HEK293 (cell line): ENCODE data around the gene CRTC1.
A peak's percentile ranks its signal among the peaks of the same experiment; 100 is the strongest.
"Not testable (repeated sequence)": the region's sequence is repeated elsewhere in the genome, so short reads cannot be mapped to it uniquely, and the experiment has no call there.

Source experiments
- CTCF ChIA-PET: fragments of 350-600 bp; formaldehyde crosslinking; extraction: SDS; loops from one replicate; lab custom pipeline; 2021; ENCODE audit warnings: antibody characterized with exemption; lab: Yijun Ruan, JAX
- POLR2A ChIA-PET: fragments of 300-600 bp; formaldehyde crosslinking; extraction: SDS; loops from one replicate; lab custom pipeline; 2020; ENCODE audit warnings: antibody characterized with exemption, inconsistent platforms; lab: Yijun Ruan, JAX
- H3K27ac ChIP-seq: fragments of 200-500 bp; sonication (Bioruptor generic); 2 replicates; pipeline ENCODE4 v1.5.1; 2014; ENCODE audit warnings: low read depth, low read length, control low read depth, inconsistent platforms; ENCODE audit errors: extremely low read depth
- H3K36me3 ChIP-seq, 2 experiments: fragments of 200-500 bp in 1 of 2; sonication (Bioruptor generic) in 1 of 2; 1 replicate in 1 of 2; 2 replicates in 1 of 2; pipeline ENCODE4 v1.5.1; 2014 to 2017; ENCODE audit warnings: inconsistent platforms in 2 of 2, low read length in 2 of 2; ENCODE audit not compliant: control insufficient read depth in 2 of 2, insufficient read depth in 1 of 2
- H3K4me1 ChIP-seq: fragments of 200-500 bp; sonication (Bioruptor generic); 2 replicates; pipeline ENCODE4 v1.5.1; 2014; ENCODE audit warnings: mild to moderate bottlenecking, low read length, inconsistent platforms; ENCODE audit not compliant: control insufficient read depth, insufficient read depth
- H3K4me3 ChIP-seq: 2 replicates; pipeline ENCODE4 v1.5.1; 2011; ENCODE audit warnings: low read depth, mild to moderate bottlenecking, control low read depth, low read length, moderate library complexity
- H3K9me3 ChIP-seq: fragments of 200-500 bp; sonication (Bioruptor generic); 2 replicates; pipeline ENCODE4 v1.5.1; 2014; ENCODE audit warnings: low read depth, low read length, inconsistent platforms; ENCODE audit not compliant: control insufficient read depth, insufficient read depth
- BCL11A ChIP-seq: fragments of 450-650 bp; formaldehyde crosslinking; IDR thresholded peaks from 2 replicates; pipeline ENCODE4 v1.5.1; 2016; ENCODE audit warnings: low read depth, missing biosample characterization, missing genetic modification characterization
- HOXC10 ChIP-seq: sonication (generic); formaldehyde crosslinking; IDR thresholded peaks from 2 replicates; pipeline ENCODE4 v1.8.1; 2023; ENCODE audit warnings: mild to moderate bottlenecking, missing genetic modification reagents
- REPIN1 ChIP-seq: fragments of 450-650 bp; formaldehyde crosslinking; IDR thresholded peaks from 2 replicates; pipeline ENCODE4 v1.5.1; 2017; ENCODE audit warnings: missing biosample characterization, missing genetic modification characterization, low read depth
- SCRT1 ChIP-seq: fragments of 450-650 bp; formaldehyde crosslinking; IDR thresholded peaks from 2 replicates; pipeline ENCODE4 v1.5.1; 2016; ENCODE audit warnings: missing biosample characterization, missing genetic modification characterization, borderline replicate concordance
- YY1 ChIP-seq: fragments of 450-650 bp; formaldehyde crosslinking; IDR thresholded peaks from 2 replicates; pipeline ENCODE4 v1.5.1; 2018; ENCODE audit warnings: missing biosample characterization, missing genetic modification characterization
- ZBTB1 ChIP-seq: fragments of 450-650 bp; formaldehyde crosslinking; IDR thresholded peaks from 2 replicates; pipeline ENCODE4 v1.5.1; 2016; ENCODE audit warnings: missing biosample characterization, missing genetic modification characterization
- ZNF10 ChIP-seq: fragments of 450-650 bp; formaldehyde crosslinking; IDR thresholded peaks from 2 replicates; pipeline ENCODE4 v1.5.1; 2017; ENCODE audit warnings: missing biosample characterization, missing genetic modification characterization
- ZNF174 ChIP-seq: fragments of 450-650 bp; formaldehyde crosslinking; IDR thresholded peaks from 2 replicates; pipeline ENCODE4 v1.5.0; 2017; ENCODE audit warnings: missing biosample characterization, mild to moderate bottlenecking, missing genetic modification characterization
- ZNF341 ChIP-seq: fragments of 450-650 bp; formaldehyde crosslinking; IDR thresholded peaks from 2 replicates; pipeline ENCODE4; 2016; ENCODE audit warnings: low read depth, missing biosample characterization, missing genetic modification characterization
- ZNF366 ChIP-seq: fragments of 450-650 bp; formaldehyde crosslinking; conservative IDR thresholded peaks from 2 replicates; pipeline ENCODE4 v1.5.1; 2016; ENCODE audit warnings: missing biosample characterization, missing genetic modification characterization
- ZNF404 ChIP-seq: fragments of 450-650 bp; formaldehyde crosslinking; IDR thresholded peaks from 2 replicates; pipeline ENCODE4 v1.5.1; 2017; ENCODE audit warnings: missing biosample characterization, missing genetic modification characterization
- ZNF596 ChIP-seq: fragments of 450-650 bp; IDR thresholded peaks from 2 replicates; pipeline ENCODE4 v1.5.0; 2018; ENCODE audit warnings: missing biosample characterization, mild to moderate bottlenecking, missing genetic modification characterization, moderate library complexity
- ZNF670 ChIP-seq: fragments of 450-650 bp; formaldehyde crosslinking; IDR thresholded peaks from 2 replicates; pipeline ENCODE4 v1.5.1; 2016; ENCODE audit warnings: missing biosample characterization, missing genetic modification characterization, low read depth
- ZNF768 ChIP-seq: fragments of 450-650 bp; formaldehyde crosslinking; IDR thresholded peaks from 2 replicates; pipeline ENCODE4 v1.5.1; 2018; ENCODE audit warnings: missing biosample characterization, mild to moderate bottlenecking, missing genetic modification characterization
- ZNF776 ChIP-seq: fragments of 450-650 bp; formaldehyde crosslinking; IDR thresholded peaks from 2 replicates; pipeline ENCODE4 v1.5.0; 2017; ENCODE audit warnings: missing biosample characterization, missing genetic modification characterization, borderline replicate concordance
- ZSCAN30 ChIP-seq: fragments of 450-650 bp; IDR thresholded peaks from 2 replicates; pipeline ENCODE4 v1.5.1; 2018; ENCODE audit warnings: missing biosample characterization, mild to moderate bottlenecking, missing genetic modification characterization, moderate library complexity
- TF ChIP-seq, protein P1 (sequence below): fragments of 450-650 bp; formaldehyde crosslinking; IDR thresholded peaks from 2 replicates; pipeline ENCODE4 v1.5.1; 2017; ENCODE audit warnings: missing biosample characterization, missing genetic modification characterization
- TF ChIP-seq, protein P2 (sequence below): fragments of 450-650 bp; formaldehyde crosslinking; IDR thresholded peaks from 2 replicates; pipeline ENCODE4 v1.5.1; 2016; ENCODE audit warnings: missing biosample characterization, missing genetic modification characterization, low read depth
- TF ChIP-seq, protein P3 (sequence below): fragments of 450-650 bp; formaldehyde crosslinking; IDR thresholded peaks from 2 replicates; pipeline ENCODE4 v1.5.1; 2017; ENCODE audit warnings: missing biosample characterization, missing genetic modification characterization
- TF ChIP-seq, protein P4 (sequence below): fragments of 450-650 bp; formaldehyde crosslinking; IDR thresholded peaks from 2 replicates; pipeline ENCODE4 v1.5.1; 2017; ENCODE audit warnings: missing biosample characterization, missing genetic modification characterization

The CRTC1 gene

DNA sequence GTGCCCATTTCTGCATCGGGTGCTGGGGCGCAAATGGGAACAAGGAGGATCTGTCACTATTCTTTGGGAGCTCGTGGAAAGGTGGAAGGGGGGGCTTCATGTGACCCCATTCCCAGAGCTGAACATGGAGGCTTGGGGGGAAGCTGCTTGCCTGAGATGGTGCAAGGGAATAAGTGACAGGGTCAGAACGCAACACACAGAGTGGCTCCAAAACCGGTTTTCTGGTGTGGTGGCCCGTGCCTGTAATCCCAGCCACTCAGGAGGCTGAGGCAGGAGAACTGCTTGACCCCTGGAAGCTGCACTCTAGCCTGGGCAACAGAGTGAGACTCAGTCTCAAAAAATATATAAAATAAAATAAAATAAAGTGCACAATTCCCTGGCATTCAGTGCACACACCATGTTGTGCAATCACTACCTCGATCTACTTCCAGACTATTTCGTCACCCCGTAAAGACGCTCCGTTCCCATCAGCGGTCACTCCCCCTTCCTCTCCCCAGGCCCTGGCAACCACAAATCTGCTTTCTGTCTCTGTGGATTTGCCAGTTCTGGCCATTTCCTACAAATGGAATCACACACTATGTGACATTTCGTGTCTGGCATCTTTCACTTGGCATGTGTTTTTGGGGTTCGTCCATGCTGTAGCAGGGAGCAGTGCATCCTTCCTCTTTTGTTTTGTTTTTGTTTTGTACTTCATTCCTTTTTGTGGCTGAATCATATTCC is 125.8 kb downstream of the CRTC1 start:
- ChIA-PET POLR2A (no interaction called here), CTCF (no interaction called here)
- Histone ChIP-seq H3K4me1 (no peaks in the 10 kb centered on the region), H3K9me3 (no peaks in the 10 kb centered on the region), H3K36me3 (no peaks in the 10 kb centered on the region), H3K4me3 (no peak overlapping the region), H3K27ac (no peak overlapping the region)
- TF ChIP-seq ZNF366 (tag by site-specific recombination), result no peak
- TF ChIP-seq ZNF341 (tag by site-specific recombination), result peak; percentile 66

DNA sequence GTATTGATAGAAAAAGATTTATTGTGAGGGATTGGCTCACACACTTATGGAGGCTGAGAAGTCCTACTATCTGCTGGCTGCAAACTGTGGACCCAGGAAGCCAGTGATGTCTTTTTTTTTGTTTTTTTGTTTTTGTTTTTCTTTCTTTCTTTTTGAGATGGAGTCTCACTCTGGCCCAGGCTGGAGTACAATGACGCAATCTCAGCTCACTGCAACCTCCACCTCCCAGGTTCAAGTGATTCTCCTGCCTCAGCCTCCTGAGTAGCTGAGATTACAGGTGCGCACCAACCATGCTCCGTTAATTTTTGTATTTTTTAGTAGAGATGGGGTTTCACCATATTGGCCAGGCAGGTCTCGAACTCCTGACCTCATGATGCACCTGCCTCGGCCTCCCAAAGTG is 128.2 kb downstream of the CRTC1 start:
- H3K4me1 ChIP-seq, H3K36me3 ChIP-seq, H3K4me3 ChIP-seq, H3K27ac ChIP-seq, H3K9me3 ChIP-seq, POLR2A ChIA-PET: not testable (repeated sequence)
- CTCF ChIA-PET, result interaction anchor here (0.6 to 1.4 kb wide), 3 partner anchors 12 to 35 kb away, joined by 3 to 6 read pairs (median 4); no protein-coding TSS in a partner anchor

DNA sequence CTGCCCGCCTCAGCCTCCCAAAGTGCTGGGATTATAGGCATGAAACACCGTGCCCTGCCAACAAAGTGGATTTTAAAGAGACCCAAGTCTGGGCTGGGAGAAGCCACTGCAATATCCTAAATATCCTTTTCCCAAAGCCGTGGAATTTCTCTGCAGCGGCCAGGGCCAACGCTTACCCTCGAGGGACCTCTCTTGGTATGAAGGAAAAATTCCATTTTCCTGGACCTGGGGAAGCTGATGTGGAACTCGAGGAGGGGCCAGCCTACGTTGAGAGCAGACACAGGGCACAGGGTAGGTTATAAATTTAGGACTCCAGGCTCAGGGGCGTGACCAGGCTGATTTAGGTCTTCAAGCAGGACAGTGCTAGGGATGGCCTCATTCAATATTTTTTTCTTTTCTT is 130.6 kb downstream of the CRTC1 start:
- POLR2A ChIA-PET, result no interaction called here
- CTCF ChIA-PET, result interaction anchor here (0.6 to 1.5 kb wide), 3 partner anchors 33 to 461 kb away, joined by 3 to 6 read pairs (median 3); no protein-coding TSS in a partner anchor

DNA sequence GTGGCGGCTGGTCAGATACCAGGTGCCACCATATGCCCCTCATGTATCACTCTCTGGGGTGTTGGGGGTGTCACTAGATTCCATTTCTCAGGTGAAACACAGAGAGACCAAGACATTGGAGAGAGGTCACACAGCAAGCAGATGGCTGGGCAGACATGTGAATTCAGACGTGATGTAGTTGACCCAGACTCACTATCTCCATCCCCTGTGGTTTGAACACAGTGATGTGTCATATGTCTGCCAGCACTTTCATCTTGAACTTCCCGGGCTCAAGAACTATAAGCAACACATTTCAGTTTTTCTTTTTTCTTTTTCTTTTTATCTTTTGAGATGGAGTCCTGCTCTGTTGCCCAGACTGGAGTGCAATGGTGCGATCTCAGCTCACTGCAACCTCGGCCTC is 132.2 kb downstream of the CRTC1 start:
- TF ChIP-seq, protein P1, sequence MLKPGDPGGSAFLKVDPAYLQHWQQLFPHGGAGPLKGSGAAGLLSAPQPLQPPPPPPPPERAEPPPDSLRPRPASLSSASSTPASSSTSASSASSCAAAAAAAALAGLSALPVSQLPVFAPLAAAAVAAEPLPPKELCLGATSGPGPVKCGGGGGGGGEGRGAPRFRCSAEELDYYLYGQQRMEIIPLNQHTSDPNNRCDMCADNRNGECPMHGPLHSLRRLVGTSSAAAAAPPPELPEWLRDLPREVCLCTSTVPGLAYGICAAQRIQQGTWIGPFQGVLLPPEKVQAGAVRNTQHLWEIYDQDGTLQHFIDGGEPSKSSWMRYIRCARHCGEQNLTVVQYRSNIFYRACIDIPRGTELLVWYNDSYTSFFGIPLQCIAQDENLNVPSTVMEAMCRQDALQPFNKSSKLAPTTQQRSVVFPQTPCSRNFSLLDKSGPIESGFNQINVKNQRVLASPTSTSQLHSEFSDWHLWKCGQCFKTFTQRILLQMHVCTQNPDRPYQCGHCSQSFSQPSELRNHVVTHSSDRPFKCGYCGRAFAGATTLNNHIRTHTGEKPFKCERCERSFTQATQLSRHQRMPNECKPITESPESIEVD (tag by site-specific recombination), result no peak
- TF ChIP-seq YY1 (no peak), HOXC10 (CRISPR knock-in tag) (no peak), BCL11A (tag by site-specific recombination) (no peak), ZBTB1 (tag by site-specific recombination) (no peak), ZNF341 (tag by site-specific recombination) (no peak), ZNF404 (no peak), ZNF768 (tag by site-specific recombination) (peak; percentile 33; the same call in 1 of the 2 replicates)
- TF ChIP-seq, protein P2, sequence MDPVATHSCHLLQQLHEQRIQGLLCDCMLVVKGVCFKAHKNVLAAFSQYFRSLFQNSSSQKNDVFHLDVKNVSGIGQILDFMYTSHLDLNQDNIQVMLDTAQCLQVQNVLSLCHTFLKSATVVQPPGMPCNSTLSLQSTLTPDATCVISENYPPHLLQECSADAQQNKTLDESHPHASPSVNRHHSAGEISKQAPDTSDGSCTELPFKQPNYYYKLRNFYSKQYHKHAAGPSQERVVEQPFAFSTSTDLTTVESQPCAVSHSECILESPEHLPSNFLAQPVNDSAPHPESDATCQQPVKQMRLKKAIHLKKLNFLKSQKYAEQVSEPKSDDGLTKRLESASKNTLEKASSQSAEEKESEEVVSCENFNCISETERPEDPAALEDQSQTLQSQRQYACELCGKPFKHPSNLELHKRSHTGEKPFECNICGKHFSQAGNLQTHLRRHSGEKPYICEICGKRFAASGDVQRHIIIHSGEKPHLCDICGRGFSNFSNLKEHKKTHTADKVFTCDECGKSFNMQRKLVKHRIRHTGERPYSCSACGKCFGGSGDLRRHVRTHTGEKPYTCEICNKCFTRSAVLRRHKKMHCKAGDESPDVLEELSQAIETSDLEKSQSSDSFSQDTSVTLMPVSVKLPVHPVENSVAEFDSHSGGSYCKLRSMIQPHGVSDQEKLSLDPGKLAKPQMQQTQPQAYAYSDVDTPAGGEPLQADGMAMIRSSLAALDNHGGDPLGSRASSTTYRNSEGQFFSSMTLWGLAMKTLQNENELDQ, result no peak
- CTCF ChIA-PET, result interaction anchor here (1.5 kb wide), 1 partner anchor 31 kb away, joined by 6 read pairs; no protein-coding TSS in a partner anchor
- no peaks in the 10 kb centered on the region for H3K9me3 ChIP-seq
- H3K36me3 ChIP-seq, result no peaks in the 10 kb centered on the region
- H3K4me3 ChIP-seq, result no peak overlapping the region
- POLR2A ChIA-PET, result no interaction called here
- no peaks in the 10 kb centered on the region for H3K4me1 ChIP-seq
- H3K27ac ChIP-seq, result no peak overlapping the region

More for the DNA sequence above, 130.6 kb downstream of the CRTC1 start:
- TF ChIP-seq ZNF670 (tag by site-specific recombination) (no peak), ZNF768 (tag by site-specific recombination) (no peak), REPIN1 (tag by site-specific recombination) (no peak), SCRT1 (tag by site-specific recombination) (no peak), ZNF776 (no peak), ZNF10 (tag by site-specific recombination) (no peak), ZSCAN30 (tag by site-specific recombination) (no peak), ZNF596 (tag by site-specific recombination) (no peak), ZNF174 (tag by site-specific recombination) (no peak)
- TF ChIP-seq, protein P3, sequence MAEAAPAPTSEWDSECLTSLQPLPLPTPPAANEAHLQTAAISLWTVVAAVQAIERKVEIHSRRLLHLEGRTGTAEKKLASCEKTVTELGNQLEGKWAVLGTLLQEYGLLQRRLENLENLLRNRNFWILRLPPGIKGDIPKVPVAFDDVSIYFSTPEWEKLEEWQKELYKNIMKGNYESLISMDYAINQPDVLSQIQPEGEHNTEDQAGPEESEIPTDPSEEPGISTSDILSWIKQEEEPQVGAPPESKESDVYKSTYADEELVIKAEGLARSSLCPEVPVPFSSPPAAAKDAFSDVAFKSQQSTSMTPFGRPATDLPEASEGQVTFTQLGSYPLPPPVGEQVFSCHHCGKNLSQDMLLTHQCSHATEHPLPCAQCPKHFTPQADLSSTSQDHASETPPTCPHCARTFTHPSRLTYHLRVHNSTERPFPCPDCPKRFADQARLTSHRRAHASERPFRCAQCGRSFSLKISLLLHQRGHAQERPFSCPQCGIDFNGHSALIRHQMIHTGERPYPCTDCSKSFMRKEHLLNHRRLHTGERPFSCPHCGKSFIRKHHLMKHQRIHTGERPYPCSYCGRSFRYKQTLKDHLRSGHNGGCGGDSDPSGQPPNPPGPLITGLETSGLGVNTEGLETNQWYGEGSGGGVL, result no peak
- TF ChIP-seq, protein P4, sequence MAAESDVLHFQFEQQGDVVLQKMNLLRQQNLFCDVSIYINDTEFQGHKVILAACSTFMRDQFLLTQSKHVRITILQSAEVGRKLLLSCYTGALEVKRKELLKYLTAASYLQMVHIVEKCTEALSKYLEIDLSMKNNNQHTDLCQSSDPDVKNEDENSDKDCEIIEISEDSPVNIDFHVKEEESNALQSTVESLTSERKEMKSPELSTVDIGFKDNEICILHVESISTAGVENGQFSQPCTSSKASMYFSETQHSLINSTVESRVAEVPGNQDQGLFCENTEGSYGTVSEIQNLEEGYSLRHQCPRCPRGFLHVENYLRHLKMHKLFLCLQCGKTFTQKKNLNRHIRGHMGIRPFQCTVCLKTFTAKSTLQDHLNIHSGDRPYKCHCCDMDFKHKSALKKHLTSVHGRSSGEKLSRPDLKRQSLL, result no peak
- no peaks in the 10 kb centered on the region for H3K9me3 ChIP-seq
- no peak overlapping the region for H3K27ac ChIP-seq
- no peaks in the 10 kb centered on the region for H3K36me3 ChIP-seq
- H3K4me1 ChIP-seq, result no peaks in the 10 kb centered on the region
- no peak overlapping the region for H3K4me3 ChIP-seq
